ENCODE measurements around the gene SDK1.

The SDK1 gene

GRCh38 chr7:3832199-3832598 is 531.1 kb downstream of the SDK1 start (continued):
- no peak for TF ChIP-seq ZIC2 (tag by site-specific recombination; IDR thresholded peaks at IDR 0.05)
- TF ChIP-seq ZNF530 (tag by site-specific recombination; IDR thresholded peaks at IDR 0.05; ENCODE audit: low read depth), result no peak
- no peak for TF ChIP-seq ZNF416 (tag by site-specific recombination; IDR thresholded peaks at IDR 0.05)
- no peak for TF ChIP-seq MYNN (tag by site-specific recombination; IDR thresholded peaks at IDR 0.05; ENCODE audit: borderline replicate concordance)
- TF ChIP-seq ZXDB (tag by site-specific recombination; IDR thresholded peaks at IDR 0.05), result no peak
- TF ChIP-seq ZNF354C (tag by site-specific recombination; IDR thresholded peaks at IDR 0.05; ENCODE audit: borderline replicate concordance, low read depth), result no peak
- TF ChIP-seq ZNF843 (tag by site-specific recombination; IDR thresholded peaks at IDR 0.05), result no peak
- no peak for TF ChIP-seq ZNF488 (tag by site-specific recombination; IDR thresholded peaks at IDR 0.05)
- TF ChIP-seq ZNF791 (tag by site-specific recombination; IDR thresholded peaks at IDR 0.05), result no peak
- TF ChIP-seq GLI2 (tag by site-specific recombination; IDR thresholded peaks at IDR 0.05; ENCODE audit: borderline replicate concordance, low read depth), result no peak

- POLR2A ChIA-PET, result no interaction called here
Observed at GRCh38 chr7:3835109-3835508, 534.1 kb downstream of the SDK1 start.

More at GRCh38 chr7:3835109-3835508, 534.1 kb downstream of the SDK1 start:
- H3K9me3 ChIP-seq (ENCODE audit: control insufficient read depth, insufficient read depth, low read depth, low read length), result no peaks in the 10 kb centered on the region
- no peak overlapping the region for H3K4me3 ChIP-seq (ENCODE audit: low read depth, low read length)
- H3K27ac ChIP-seq (ENCODE audit: extremely low read depth, low read depth, low read length), result no peak overlapping the region
- H3K36me3 ChIP-seq (ENCODE audit: control insufficient read depth in 2 of 2, insufficient read depth in 1 of 2, low read length in 2 of 2), result no peaks in the 10 kb centered on the region
- no peaks in the 10 kb centered on the region for H3K4me1 ChIP-seq (ENCODE audit: control insufficient read depth, insufficient read depth, low read length)
- CTCF ChIA-PET, result interaction anchor here (0.7 kb wide), 1 partner anchor 38 kb away, joined by 3 read pairs; no protein-coding TSS in a partner anchor
- TF ChIP-seq ZNF596 (tag by site-specific recombination; IDR thresholded peaks at IDR 0.05) (no peak), ZNF214 (tag by site-specific recombination; IDR thresholded peaks at IDR 0.05; ENCODE audit: borderline replicate concordance) (no peak), ZFP41 (tag by site-specific recombination; IDR thresholded peaks at IDR 0.05; ENCODE audit: borderline replicate concordance) (no peak), PBX3 (CRISPR knock-in tag; IDR thresholded peaks at IDR 0.05) (no peak), BCL6B (tag by site-specific recombination; IDR thresholded peaks at IDR 0.05) (no peak), ZNF518A (tag by site-specific recombination; conservative IDR thresholded peaks at IDR 0.05; ENCODE audit: low read depth) (no peak), ZNF701 (tag by site-specific recombination; IDR thresholded peaks at IDR 0.05) (no peak), ZNF48 (tag by site-specific recombination; IDR thresholded peaks at IDR 0.05) (no peak), ZEB2 (tag by site-specific recombination; IDR thresholded peaks at IDR 0.05) (no peak), ZNF645 (tag by site-specific recombination; IDR thresholded peaks at IDR 0.05) (no peak), GLI2 (tag by site-specific recombination; IDR thresholded peaks at IDR 0.05; ENCODE audit: borderline replicate concordance, low read depth) (no peak), SP7 (tag by site-specific recombination; IDR thresholded peaks at IDR 0.05) (no peak), ZNF768 (tag by site-specific recombination; IDR thresholded peaks at IDR 0.05) (no peak), ZSCAN16 (tag by site-specific recombination; IDR thresholded peaks at IDR 0.05) (no peak), FEZF1 (tag by site-specific recombination; IDR thresholded peaks at IDR 0.05) (no peak), ZNF544 (tag by site-specific recombination; IDR thresholded peaks at IDR 0.05) (no peak)

Measured in HEK293 (cell line).